Activated B cell treated with CpG ODN at 0.5 μM for 24 hours (primary cell): ENCODE results near the gene RBBP8NL. TPM values are rescaled to one million over a fixed set of nuclear protein-coding genes. Genes with fewer than 3 reads are reported as not detected.

Experiments
- ATAC-seq: fragments of 200-7000 bp; cut with Tn5 transposase; one replicate; pipeline ENCODE4 v1.10.0; 2021; ENCODE audit warnings: low read depth, mild to moderate bottlenecking, moderate library complexity
- CTCF ChIA-PET: fragments of 350-600 bp; sonication (Branson Sonifier 250); formaldehyde crosslinking; loops from one replicate; lab custom pipeline; 2021; ENCODE audit warnings: antibody characterized with exemption; lab: Charles Lee
- POLR2A ChIA-PET: fragments of 350-600 bp; sonication (Branson Sonifier 250); formaldehyde crosslinking; loops from one replicate; lab custom pipeline; 2021; ENCODE audit warnings: antibody characterized with exemption; lab: Charles Lee
- DNase-seq: peaks from one replicate; pipeline ENCODE4 v3.0.0; 2022
- H3K27ac Mint-ChIP-seq: one replicate; pipeline ENCODE4 v1.8.0; 2020; ENCODE audit warnings: mixed read lengths
- H3K27me3 Mint-ChIP-seq: one replicate; pipeline ENCODE4 v1.8.0; 2021; ENCODE audit warnings: mixed read lengths
- H3K36me3 Mint-ChIP-seq: one replicate; pipeline ENCODE4 v1.8.0; 2021; ENCODE audit warnings: low read depth, mixed read lengths
- H3K4me1 Mint-ChIP-seq: one replicate; pipeline ENCODE4 v1.8.0; 2021; ENCODE audit warnings: mixed read lengths
- H3K4me3 Mint-ChIP-seq: one replicate; pipeline ENCODE4 v1.8.0; 2020; ENCODE audit warnings: mild to moderate bottlenecking, mixed read lengths
- H3K9me3 Mint-ChIP-seq: one replicate; pipeline ENCODE4 v1.8.0; 2020; ENCODE audit warnings: mixed read lengths
- intact Hi-C: fragments of 100-400 bp; cut with micrococcal nuclease; formaldehyde crosslinking; loops from one replicate; pipeline ENCODE4 v1.15.1; 2024
- total RNA-seq: library from RNA; stranded (reverse); gene quantifications from 2 replicates; pipeline ENCODE4 v1.2.3, GENCODE V29; 2022
- TF ChIP-seq, protein P1 (sequence below): fragments of 200-600 bp; IDR thresholded peaks from one replicate; pipeline ENCODE4 v1.8.0; 2022; ENCODE audit warnings: antibody characterized with exemption, mild to moderate bottlenecking

RBBP8NL gene
- total RNA-seq, 1 donor from 2014 or later: not detected

- POLR2A ChIA-PET: no interaction called here
- H3K27me3 Mint-ChIP-seq: peaks cover 26% of the 10 kb centered on the region
Measured at GRCh38 chr20:62446888-62447869, 19.8 kb upstream of the RBBP8NL start.

DNA sequence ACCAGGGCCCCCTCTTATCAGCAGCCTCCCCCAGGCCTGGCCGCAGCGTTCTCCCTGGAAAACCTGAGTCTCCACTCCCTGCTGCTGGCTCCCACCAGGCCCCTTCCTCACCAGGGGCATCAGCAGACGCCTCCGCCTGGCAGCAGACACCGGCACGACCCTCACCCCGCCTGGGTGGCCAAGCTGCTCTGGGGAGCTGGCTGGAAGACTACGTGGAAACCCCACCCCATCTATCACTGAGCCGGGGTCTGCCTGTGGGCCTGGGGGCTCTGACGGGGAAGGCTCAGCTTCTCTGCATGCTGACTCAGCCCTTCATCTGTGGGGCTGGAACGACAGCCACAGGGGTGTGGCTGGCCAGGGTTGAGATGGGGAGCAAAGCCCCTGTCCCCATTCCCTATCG lies 19.1 kb upstream of the RBBP8NL start:
- H3K4me3 Mint-ChIP-seq: no peak overlapping the region
- H3K9me3 Mint-ChIP-seq: no peaks in the 10 kb centered on the region
- H3K27ac Mint-ChIP-seq: no peak overlapping the region
- TF ChIP-seq, protein P1, sequence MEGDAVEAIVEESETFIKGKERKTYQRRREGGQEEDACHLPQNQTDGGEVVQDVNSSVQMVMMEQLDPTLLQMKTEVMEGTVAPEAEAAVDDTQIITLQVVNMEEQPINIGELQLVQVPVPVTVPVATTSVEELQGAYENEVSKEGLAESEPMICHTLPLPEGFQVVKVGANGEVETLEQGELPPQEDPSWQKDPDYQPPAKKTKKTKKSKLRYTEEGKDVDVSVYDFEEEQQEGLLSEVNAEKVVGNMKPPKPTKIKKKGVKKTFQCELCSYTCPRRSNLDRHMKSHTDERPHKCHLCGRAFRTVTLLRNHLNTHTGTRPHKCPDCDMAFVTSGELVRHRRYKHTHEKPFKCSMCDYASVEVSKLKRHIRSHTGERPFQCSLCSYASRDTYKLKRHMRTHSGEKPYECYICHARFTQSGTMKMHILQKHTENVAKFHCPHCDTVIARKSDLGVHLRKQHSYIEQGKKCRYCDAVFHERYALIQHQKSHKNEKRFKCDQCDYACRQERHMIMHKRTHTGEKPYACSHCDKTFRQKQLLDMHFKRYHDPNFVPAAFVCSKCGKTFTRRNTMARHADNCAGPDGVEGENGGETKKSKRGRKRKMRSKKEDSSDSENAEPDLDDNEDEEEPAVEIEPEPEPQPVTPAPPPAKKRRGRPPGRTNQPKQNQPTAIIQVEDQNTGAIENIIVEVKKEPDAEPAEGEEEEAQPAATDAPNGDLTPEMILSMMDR: no peak
- no peaks in the 10 kb centered on the region for H3K4me1 Mint-ChIP-seq
- no peak for DNase-seq
- ChIA-PET POLR2A (no interaction called here), CTCF (no interaction called here)
- peaks cover 26% of the 10 kb centered on the region for H3K27me3 Mint-ChIP-seq
- H3K36me3 Mint-ChIP-seq: no peaks in the 10 kb centered on the region
- ATAC-seq: no peak
- intact Hi-C loops: no loop called here

More at GRCh38 chr20:62446888-62447869, 19.8 kb upstream of the RBBP8NL start:
- TF ChIP-seq, protein P1: no peak
- Mint-ChIP-seq H3K4me3 (no peak overlapping the region), H3K36me3 (no peaks in the 10 kb centered on the region), H3K9me3 (no peaks in the 10 kb centered on the region), H3K4me1 (no peaks in the 10 kb centered on the region), H3K27ac (no peak overlapping the region)
- CTCF ChIA-PET: no interaction called here
- no peak for ATAC-seq
- intact Hi-C loops: no loop called here
- DNase-seq: no peak

- POLR2A ChIA-PET: no interaction called here
- Mint-ChIP-seq H3K27ac (no peak overlapping the region), H3K36me3 (no peaks in the 10 kb centered on the region), H3K4me1 (no peaks in the 10 kb centered on the region), H3K9me3 (no peaks in the 10 kb centered on the region), H3K27me3 (peaks cover 28% of the 10 kb centered on the region), H3K4me3 (no peak overlapping the region)
- CTCF ChIA-PET: no interaction called here
- intact Hi-C loops: no loop called here
- DNase-seq (no peak), ATAC-seq (no peak)
- TF ChIP-seq, protein P1: no peak
Measured at GRCh38 chr20:62445553-62446340, 18.4 kb upstream of the RBBP8NL start.

DNA sequence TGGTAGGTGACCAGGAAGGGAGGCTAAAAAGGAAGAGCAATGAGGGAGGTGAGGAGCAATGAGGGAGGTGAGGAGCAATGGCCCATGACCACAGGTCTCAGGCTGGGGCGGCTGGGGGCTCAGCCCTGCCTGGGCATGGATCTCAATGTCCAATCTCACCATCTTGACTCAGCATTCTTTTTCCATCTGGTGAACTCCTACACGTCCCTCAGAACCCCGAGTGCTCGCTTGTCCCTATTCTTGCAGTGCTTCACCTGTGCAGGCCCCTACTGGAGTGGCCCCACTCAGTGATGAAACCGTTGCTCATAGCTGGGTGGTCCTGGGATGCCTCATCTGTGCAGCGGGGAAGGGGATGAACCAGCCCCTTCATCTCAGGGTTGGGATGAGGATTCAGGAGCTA lies 16.9 kb upstream of the RBBP8NL start:
- ChIA-PET CTCF (no interaction called here), POLR2A (no interaction called here)
- DNase-seq: no peak
- intact Hi-C loops: no loop called here
- no peak overlapping the region for H3K27ac Mint-ChIP-seq
- peaks cover 26% of the 10 kb centered on the region for H3K27me3 Mint-ChIP-seq
- H3K36me3 Mint-ChIP-seq: no peaks in the 10 kb centered on the region
- no peak overlapping the region for H3K4me3 Mint-ChIP-seq
- TF ChIP-seq, protein P1: no peak
- ATAC-seq: no peak
- no peaks in the 10 kb centered on the region for H3K9me3 Mint-ChIP-seq
- no peaks in the 10 kb centered on the region for H3K4me1 Mint-ChIP-seq
